HG02938 (cell line): ENCODE measurements around the gene CHST10.
"Not testable (repeated sequence)": the region's sequence is repeated elsewhere in the genome, so short reads cannot be mapped to it uniquely, and the experiment has no call there.

ENCODE experiments used
- ATAC-seq: cut with Tn5 transposase; IDR thresholded peaks from one replicate; pipeline ENCODE4 v1.9.1; 2021; ENCODE audit warnings: mild to moderate bottlenecking, moderate library complexity; ENCODE audit not compliant: unreplicated experiment

The CHST10 gene

DNA sequence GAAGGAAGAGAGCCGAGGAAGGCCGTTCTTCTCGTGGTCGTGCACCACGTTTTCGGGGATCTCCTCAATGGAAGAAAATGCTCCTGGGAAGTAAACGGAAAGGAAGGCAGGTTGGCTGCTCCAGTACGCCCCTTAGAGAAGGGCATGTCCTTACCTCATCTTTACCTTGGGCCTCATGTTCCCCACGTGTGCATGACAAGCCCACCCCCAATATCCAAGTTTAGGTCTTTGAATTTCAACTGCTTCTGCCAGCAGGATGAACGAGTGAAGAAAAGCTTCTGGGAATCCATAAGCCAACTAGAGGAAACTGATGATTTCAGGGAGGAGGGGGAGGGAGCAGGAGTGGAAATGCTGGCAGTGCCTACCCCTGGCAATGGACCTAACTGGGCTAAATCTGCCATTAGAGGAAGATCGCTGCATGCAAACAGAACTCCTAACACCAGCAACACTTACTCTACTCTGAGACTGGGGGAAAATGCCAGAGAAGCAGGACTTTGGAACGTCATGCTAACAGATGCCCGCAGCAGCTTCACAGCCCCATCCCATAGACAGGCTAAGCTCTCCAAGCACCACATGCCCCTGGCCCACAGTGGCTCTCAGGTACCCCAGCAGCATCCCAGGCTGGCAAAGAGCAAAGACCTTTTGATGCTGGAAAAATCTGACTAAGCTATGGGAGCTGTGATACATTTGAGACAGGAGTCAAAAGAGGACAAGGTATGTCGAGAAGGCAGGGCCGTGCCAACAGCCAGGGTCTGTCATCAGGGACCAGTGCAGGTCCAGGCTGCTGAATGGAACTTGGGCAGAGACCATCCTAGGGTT lies 21.7 kb downstream of the CHST10 start:
- no peak for ATAC-seq

DNA sequence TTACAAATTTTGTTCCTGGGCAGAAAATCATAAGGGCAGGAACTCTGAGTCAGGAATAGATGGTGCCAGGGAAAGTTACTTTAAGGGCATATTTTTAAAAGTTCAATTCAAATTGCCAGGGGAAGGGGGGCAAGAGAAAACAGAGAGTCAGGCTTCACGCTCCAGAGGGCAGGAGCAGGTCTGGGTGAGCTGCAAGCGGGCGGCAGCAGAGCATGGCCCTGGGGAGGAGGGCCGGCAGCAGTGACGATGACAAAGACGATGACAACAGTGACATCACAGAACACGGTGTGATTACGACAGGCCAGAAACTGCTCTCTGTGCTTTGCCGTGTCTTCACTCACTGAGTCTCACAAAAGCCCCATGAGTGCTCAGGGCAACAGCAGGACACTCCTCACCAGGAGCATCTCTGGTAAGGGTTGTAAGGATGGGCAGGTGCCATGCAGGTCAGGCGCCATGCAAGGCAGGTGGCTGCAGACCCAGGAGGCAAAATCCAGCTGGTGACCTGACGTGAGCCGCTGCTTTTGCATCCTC lies 23.3 kb downstream of the CHST10 start:
- peak; percentile 60 for ATAC-seq

DNA sequence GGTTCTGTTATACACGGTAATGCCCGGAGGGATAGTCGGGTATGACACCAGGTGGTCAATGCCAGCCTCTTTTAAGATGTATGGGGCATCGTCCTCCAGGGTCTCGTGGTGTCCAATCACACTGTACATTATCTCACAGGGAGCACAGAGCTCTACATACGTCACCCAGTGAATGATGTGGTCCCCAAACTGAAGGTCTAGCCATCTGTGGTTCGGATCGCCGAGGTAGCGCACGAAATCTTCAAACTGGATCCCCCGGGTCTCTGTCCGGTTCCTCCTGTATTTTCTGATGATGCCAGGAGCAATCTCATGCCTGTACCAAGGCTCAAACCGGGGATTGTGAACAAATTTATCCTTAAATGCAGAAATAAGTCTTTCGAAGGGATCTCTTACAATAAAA lies 24.1 kb downstream of the CHST10 start:
- no peak for ATAC-seq

DNA sequence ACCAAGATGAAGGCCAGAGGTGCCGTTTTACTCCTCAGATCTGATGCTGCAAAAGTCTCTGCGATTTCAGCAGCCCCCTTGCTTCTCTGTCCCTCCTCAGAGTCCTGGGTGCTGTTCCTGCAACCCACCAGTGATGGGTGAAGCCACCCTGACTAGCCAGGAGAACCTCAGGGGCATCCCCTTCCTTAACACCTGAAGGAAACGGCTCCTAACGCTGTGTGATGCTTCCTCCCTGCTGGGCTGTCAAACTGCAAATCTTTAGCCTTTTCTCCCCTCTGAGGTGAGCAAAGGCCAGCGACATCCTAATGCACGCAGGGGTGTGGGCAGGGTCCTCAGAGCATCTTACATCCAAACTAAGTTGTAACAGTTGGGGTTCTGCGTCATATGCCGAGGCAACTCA lies 24.8 kb downstream of the CHST10 start:
- no peak for ATAC-seq

DNA sequence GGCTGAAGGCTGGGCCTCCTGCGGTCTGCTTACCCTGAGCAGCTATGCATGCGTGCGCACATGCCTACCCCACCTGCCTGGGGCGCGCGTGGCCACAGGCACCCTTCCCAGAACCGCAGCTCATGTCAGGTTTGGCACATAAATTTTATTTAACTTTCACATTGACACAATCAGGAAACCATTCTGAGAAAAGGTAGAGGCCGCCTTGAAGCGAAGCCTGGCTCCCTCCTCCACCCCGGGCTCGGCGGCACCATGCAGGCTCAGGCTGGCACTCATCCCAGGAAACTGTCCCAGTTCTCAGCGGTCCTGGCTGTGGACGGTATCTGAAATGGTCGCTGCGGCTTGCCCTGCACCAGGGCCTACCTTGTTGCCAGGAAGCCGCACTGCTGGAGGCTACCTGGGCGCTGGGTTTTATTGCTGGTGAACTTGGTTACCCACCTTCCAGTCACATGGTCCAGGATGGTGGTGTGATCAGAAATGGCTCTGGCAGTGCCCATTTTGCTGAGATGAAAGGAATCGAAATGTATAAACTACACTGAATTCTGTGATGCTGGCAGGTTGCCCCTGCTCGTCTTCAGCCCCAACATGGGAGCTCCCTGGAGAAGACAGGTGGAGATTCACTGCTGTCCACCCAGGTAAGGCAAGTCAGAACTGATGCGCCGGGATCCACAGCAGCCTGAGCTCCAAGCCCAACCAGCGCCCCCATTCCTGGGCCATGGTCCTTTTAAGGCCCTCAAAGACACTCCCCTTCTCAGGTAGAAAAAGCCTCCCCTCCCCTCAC lies 25.5 kb downstream of the CHST10 start:
- ATAC-seq = no peak

DNA sequence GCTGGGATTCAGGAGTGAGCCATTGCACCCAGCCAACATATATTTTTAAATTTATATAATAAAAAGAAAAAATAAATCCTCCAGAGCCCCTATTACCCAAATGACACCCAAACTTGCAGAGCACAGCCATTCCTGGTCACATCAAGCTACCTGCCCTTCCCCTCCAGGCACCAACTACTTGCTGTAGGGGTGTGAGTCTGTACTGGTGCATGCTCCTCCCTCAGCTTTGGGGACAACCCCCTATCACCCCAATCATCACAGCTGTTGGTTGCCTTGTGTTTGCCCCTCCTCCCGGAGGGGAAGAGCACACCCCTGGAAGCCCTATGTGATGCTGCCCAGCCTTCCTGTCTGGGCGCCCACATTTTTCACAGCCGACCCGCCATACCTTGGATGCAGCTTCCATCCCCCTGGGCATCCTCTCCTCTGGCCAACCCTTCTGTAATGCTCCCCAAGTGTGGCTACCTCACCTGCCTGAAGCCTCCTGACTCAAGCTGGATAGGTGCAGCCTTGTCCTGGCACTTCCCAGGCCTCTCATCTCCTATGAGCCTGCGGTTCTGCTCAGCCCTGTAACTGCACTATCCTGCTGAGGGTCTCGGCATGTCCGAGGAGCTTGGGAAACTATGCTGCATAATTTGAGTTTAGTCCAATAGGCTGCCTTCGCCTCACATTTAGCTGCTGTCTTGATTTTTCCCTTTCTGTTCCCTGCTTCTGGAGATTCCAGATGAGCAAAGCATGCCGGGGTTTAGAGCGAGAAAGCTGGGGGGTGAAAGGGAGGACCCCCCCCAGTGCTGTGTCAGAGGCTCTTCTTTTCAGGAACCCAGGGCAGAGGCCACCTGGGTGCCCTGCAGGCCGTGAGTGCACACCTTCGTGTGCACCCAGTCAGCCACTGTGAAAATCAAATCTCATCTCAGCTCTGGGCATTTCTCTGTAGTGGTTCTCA lies 27.2 kb downstream of the CHST10 start:
- ATAC-seq = no peak

DNA sequence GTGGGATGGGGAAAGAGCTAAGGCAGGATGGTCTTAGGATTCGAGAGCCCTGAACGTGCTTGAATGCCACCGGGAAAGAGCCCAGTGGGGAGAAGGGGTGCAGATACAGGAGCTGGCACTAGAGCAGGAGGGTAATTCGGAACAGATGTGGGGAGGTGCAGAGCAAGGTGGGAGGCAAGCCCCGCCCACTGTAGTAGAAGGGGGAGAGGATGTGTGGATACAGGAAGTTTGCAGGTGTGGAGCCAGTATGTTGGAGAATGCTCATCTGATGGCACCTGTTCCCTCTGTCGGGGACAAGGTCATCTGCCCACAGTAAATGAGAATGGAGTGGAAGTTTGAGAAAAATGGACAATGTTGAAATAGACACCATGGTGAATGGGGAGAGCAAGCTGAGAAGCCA lies 28.8 kb downstream of the CHST10 start:
- no peak for ATAC-seq

DNA sequence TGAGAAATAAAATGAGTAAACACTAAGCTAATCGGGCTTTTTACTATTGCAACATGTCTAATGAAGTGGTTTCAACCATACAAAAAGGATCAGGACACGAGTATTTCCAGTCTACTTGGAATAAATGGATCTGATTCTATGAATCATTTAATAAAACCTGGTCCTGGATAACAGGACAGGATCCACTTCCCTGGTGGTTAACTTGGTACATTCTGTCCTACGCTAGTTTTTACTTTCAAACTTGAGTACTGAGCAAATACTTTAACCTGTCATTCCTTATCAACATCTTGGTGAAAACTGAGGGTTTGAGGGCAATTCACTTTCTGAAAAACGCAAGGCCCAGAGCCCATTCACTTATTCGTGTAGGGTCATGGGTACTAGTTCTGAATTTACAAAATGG lies 33.5 kb downstream of the CHST10 start:
- no peak for ATAC-seq

DNA sequence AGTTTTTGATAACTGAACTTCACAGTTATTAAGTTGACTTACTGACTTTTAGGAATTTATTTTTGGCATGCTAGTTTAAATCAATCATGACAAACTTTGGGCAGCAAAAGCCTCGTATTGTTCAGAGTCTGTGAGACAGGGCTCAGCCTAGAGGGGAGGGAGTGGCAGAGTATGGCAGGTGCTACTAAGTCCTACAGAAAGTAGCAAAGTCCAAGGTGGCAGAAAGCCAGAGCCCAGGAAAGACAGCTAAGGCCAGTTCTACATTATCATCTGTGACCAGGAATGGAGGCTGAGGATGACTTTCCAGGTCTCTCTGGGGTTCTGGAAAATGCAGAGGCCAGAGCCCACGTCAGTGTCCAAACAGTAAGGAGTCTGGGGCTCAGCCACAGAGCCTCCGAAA lies 34.2 kb downstream of the CHST10 start:
- no peak for ATAC-seq

DNA sequence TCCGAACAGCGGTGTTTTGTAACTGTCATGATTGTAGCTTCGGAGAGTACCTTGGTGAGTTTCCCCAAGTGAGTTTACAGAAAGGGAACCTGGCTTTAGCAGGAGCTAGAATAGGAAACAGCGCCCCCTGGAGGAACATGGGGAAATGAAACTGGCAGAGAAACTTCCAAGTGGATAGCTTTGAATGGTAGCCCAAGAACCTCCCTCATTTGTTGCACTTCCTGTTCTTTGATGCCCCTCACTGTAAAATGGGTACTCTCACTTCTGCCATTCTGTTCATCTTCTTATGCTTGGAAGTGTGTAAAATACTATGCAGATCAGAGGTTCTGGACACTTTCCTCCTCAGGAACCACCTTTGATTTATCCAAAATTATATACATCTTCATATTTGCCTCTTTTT lies 36.2 kb downstream of the CHST10 start:
- no peak for ATAC-seq

DNA sequence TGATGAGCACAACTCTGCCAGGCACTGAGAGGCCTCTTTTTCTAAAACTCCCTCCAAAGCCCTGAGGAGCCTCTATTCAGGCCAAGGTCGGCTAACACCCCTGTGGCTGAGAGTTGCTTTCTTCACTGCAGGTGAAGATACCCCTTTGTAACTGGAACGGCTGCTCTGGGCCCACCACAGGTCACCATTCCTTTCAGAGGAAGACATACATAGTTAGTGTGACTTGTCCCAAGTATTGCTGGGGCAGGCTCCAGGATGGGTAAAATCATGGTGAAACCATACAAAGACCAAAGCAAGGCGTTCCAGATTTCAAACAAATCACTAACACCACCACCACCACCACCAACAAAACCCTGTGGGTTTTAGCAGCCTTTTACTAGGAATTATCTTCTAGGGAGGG lies 36.8 kb downstream of the CHST10 start:
- ATAC-seq = no peak

DNA sequence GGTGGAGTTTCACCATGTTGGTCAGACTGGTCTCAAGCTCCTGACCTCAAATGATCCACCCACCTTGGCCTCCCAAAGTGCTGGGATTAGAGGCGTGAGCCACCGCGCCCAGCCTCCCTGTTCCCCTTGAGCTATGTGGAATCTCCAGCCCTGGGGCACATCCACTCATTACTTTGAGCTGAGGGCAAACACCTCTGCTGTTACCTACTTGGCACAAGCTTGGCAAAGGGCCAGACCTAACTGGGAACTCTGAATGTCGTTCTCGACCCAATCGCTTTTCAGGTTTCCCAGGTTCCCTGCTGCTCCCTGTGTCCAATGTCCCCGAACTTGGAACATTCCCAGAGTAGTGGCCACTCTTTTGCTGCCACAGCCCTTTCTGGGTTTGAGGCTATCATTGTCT lies 40.6 kb downstream of the CHST10 start:
- no peak for ATAC-seq

DNA sequence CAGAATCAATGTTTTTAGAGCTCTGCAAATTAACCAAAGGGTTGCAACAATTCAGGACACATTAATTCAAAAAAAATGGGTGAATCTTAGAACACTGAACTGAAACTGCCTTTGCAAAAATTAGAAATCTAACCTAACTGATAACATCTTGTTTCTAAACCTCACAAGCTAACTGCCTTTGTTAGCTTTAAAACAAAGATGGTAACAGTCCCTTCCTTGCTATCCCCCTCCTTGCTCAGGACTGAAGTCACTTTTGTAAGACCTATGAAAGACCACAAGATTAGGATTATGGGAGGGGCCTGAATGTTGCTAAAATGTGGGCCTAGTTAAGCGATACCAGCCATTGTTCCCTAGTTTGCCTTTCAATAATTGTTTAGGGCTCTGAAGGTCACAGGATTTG lies 50.3 kb downstream of the CHST10 start:
- no peak for ATAC-seq

DNA sequence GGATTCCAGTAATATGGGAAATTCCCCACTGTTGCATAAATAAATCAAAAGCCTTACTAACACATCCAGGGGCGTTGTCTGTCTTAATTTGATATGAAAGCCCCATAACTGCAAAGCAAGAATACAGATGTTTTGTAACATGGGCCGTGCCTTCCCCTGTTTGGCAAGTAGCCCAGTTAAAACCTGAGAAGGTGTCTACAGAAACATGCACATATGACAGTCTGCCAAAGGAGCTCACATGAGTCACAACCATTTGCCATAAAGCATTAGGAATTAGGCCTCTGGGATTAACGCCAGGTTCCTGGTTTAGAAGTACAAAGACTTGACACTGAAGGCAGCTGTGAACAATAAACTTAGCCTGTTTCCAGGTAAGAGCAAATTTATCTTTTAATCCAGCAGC lies 52.0 kb downstream of the CHST10 start:
- no peak for ATAC-seq

DNA sequence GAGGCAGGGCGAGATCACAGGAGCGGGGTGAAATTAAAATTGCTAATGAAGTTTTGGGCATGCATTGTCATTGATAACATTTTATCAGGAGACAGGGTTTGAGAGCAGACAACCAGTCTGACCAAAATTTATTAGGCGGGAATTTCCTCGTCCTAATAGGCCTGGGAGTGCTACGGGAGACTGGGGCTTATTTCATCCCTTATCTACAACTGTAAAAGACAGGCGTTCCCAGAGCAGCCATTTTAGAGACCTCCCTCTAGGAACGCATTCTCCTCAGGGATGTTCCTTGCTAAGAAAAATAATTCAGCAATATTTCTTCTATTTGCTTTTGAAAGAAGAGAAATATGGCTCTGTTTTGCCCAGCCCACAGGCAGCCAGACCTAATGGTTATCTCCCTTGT lies 55.2 kb downstream of the CHST10 start:
- not testable (repeated sequence) for ATAC-seq

DNA sequence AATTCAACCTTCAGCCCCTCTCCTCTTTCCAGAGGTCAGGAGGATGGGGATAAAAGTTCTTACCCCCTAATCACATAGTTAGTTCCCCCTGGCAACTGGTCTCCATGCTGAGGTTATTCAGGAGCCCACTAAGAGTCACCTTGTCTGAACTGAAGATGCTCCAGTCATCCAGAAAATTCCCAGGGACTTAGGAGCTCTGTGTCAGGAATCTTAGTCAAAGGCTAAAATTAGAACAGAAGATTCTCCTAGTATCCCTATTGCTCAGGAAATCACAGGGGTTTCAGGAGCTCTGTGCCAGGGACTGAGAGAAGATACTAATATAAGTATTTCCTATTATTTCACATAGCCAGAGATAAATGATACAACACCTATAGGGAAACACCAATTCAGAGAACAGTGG lies 57.9 kb downstream of the CHST10 start:
- ATAC-seq = no peak

DNA sequence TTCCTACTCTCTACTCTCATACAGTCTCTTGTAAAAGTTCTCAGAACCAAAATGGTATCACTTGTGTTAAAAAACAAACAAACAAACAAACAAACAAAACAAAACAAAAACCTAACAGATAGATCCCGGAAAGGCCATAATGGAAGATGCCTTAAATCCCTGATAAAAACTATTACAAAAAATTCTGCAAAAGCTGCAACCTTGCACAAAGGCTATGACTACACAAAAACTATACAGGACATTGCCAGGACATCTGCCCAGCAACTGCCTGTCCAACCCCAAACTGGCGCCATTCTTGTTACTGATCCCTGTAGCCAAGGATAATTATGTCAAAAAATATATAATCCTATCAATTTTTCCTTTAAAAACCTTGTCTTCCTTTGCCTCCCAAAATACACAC lies 58.9 kb downstream of the CHST10 start:
- ATAC-seq = no peak

DNA sequence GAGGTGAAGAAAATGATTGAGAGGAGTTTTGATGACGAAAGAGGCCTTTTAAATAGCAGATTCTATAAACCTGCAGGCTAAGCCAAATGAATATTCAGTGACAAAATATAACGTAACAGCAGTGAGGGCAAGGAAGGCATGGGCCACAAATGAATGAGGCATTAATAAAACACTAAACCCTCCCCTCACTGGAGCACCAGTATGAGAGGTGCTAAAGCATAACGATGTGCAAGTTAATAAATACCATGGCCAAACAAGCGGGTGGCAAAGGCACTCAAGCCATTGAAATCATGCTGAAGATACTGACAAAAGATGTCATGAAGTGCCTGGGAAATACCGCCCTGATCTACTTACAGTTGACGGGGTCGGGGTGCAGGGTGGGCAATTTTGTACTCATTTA lies 64.9 kb downstream of the CHST10 start:
- no peak for ATAC-seq

DNA sequence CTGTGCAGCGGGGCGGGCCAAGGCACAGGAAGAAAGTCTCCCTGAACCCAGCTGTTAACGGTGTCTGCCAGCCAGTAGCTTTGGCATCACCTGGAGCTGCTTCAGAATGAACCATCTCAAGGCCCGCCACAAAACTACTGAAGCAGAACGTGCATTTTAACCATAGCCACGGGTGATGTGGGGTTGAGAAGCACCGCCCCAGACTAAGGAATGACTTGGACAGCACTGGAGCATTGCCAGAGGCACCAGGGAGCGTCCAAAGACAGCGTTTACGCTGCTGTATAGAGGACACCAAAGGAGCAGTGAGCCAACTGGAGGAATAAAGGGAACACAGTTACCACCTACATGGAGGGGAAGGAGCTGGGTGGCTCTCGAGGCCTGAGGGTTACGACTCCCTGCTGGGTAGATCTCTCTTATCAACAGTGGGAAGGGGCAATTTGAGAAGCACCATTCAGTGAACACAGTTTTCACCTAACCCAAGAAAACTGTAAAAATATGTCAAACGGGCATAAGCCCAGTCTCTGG lies 66.7 kb downstream of the CHST10 start:
- ATAC-seq = no peak

DNA sequence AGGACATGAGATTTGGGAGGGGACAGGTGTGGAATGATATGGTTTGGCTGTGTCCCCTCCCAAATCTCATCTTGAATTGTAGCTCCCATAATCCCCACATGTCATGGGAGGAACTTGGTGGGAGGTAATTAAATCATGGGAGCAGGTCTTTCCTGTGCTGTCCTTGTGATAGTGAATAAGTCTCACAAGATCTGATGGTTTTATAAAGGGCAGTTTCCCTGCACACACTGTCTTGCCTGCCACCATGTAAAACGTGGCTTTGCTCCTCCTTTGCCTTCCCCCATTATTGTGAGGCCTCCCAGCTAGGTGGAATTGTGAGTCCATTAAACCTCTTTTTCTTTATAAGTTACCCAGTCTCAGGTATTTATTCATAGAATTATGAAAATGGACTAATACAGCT lies 72.3 kb downstream of the CHST10 start:
- not testable (repeated sequence) for ATAC-seq

DNA sequence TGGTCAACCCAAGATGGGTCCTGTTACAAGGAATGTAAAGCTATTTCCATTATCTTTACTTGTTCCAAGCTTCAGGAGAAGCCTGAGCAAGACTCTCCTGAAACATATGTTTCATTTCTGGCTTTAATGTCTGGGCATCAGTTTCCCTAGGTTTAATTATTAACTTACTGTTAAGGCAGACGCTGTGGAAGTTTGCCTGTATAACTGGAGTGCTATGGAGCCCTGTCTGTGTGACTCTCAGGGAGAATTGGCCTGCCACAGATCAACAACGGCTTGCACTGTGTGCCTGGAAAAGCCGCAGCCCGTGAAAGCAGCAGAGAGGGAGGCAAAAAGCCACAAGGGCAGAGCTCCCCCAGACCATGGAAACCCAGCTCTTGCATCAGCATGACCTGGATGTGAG lies 73.0 kb downstream of the CHST10 start:
- ATAC-seq = no peak
